ENCODE results near the gene DAB1. TPM values are rescaled to one million over a fixed set of nuclear protein-coding genes. Genes with fewer than 3 reads are reported as not detected.

Gene DAB1
- total RNA-seq, 1 donor from 2014 or later: 14.0 TPM

GRCh38 chr1:57250021-57250420 lies 173.8 kb downstream of the DAB1 start:
- TF ChIP-seq, protein P1, sequence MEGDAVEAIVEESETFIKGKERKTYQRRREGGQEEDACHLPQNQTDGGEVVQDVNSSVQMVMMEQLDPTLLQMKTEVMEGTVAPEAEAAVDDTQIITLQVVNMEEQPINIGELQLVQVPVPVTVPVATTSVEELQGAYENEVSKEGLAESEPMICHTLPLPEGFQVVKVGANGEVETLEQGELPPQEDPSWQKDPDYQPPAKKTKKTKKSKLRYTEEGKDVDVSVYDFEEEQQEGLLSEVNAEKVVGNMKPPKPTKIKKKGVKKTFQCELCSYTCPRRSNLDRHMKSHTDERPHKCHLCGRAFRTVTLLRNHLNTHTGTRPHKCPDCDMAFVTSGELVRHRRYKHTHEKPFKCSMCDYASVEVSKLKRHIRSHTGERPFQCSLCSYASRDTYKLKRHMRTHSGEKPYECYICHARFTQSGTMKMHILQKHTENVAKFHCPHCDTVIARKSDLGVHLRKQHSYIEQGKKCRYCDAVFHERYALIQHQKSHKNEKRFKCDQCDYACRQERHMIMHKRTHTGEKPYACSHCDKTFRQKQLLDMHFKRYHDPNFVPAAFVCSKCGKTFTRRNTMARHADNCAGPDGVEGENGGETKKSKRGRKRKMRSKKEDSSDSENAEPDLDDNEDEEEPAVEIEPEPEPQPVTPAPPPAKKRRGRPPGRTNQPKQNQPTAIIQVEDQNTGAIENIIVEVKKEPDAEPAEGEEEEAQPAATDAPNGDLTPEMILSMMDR (conservative IDR thresholded peaks at IDR 0.05): no peak
- no peaks in the 10 kb centered on the region for H3K27me3 Mint-ChIP-seq (ENCODE audit: low read depth)
- H3K4me1 Mint-ChIP-seq: peaks cover 10% of the 10 kb centered on the region
- H3K36me3 Mint-ChIP-seq (ENCODE audit: low read depth): peaks cover 13% of the 10 kb centered on the region
- no peak overlapping the region for H3K27ac Mint-ChIP-seq (ENCODE audit: unreplicated experiment)
- H3K9me3 Mint-ChIP-seq: peaks cover 6% of the 10 kb centered on the region
- DNase-seq (ENCODE audit: low read depth, low spot score): no peak
- H3K4me3 Mint-ChIP-seq: no peak overlapping the region

GRCh38 chr1:57249511-57249910 lies 174.3 kb downstream of the DAB1 start:
- DNase-seq (ENCODE audit: low read depth, low spot score): no peak
- Mint-ChIP-seq H3K27ac (ENCODE audit: unreplicated experiment) (no peak overlapping the region), H3K4me1 (peaks cover 10% of the 10 kb centered on the region), H3K4me3 (no peak overlapping the region), H3K36me3 (ENCODE audit: low read depth) (peaks cover 16% of the 10 kb centered on the region), H3K27me3 (ENCODE audit: low read depth) (no peaks in the 10 kb centered on the region), H3K9me3 (peaks cover 6% of the 10 kb centered on the region)
- TF ChIP-seq, protein P1 (conservative IDR thresholded peaks at IDR 0.05): no peak

DNA sequence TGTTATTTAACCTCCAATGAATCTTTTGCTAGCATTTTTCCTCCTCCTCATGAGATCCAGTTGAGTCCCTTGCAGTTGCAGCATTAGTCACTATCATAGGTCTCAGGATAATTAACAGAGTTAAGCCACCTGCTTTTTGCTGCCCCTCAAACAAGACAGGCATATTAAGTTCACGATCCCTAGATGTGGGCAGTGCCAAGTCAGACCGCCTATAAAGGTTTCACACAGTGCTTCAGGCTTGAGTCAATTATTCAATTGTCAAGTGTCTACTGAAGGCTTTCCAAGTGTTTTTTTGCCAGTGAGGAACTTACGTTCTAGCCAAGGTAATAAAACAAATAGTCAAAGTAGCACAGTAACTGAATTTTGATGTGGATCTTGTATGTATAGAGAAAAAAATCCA lies 175.0 kb downstream of the DAB1 start:
- peaks cover 16% of the 10 kb centered on the region for H3K36me3 Mint-ChIP-seq (ENCODE audit: low read depth)
- no peak overlapping the region for H3K27ac Mint-ChIP-seq (ENCODE audit: unreplicated experiment)
- TF ChIP-seq, protein P1 (conservative IDR thresholded peaks at IDR 0.05): no peak
- peaks cover 6% of the 10 kb centered on the region for H3K9me3 Mint-ChIP-seq
- H3K4me1 Mint-ChIP-seq: peaks cover 8% of the 10 kb centered on the region
- H3K4me3 Mint-ChIP-seq: no peak overlapping the region
- no peak for DNase-seq (ENCODE audit: low read depth, low spot score)
- no peaks in the 10 kb centered on the region for H3K27me3 Mint-ChIP-seq (ENCODE audit: low read depth)

GRCh38 chr1:57238233-57238781 lies 185.6 kb downstream of the DAB1 start:
- no peaks in the 10 kb centered on the region for H3K27me3 Mint-ChIP-seq (ENCODE audit: low read depth)
- TF ChIP-seq, protein P1 (conservative IDR thresholded peaks at IDR 0.05): no peak
- no peak for DNase-seq (ENCODE audit: low read depth, low spot score)
- H3K27ac Mint-ChIP-seq (ENCODE audit: unreplicated experiment): no peak overlapping the region
- H3K4me3 Mint-ChIP-seq: no peak overlapping the region
- H3K36me3 Mint-ChIP-seq (ENCODE audit: low read depth): no peaks in the 10 kb centered on the region
- no peaks in the 10 kb centered on the region for H3K9me3 Mint-ChIP-seq
- H3K4me1 Mint-ChIP-seq: peaks cover 4% of the 10 kb centered on the region

- Mint-ChIP-seq H3K4me3 (no peak overlapping the region), H3K36me3 (ENCODE audit: low read depth) (no peaks in the 10 kb centered on the region), H3K4me1 (peaks cover 4% of the 10 kb centered on the region), H3K27ac (ENCODE audit: unreplicated experiment) (no peak overlapping the region), H3K9me3 (no peaks in the 10 kb centered on the region), H3K27me3 (ENCODE audit: low read depth) (no peaks in the 10 kb centered on the region)
- DNase-seq (ENCODE audit: low read depth, low spot score): no peak
- TF ChIP-seq, protein P1 (conservative IDR thresholded peaks at IDR 0.05): no peak
These were observed 187.9 kb downstream of the DAB1 start for GRCh38 chr1:57235730-57236510.
